DMS79 treated with DMSO at 0.1 percent for 48 hours (cell line): Measurements from ENCODE around the gene CEP44.
"Not testable (repeated sequence)": the region's sequence is repeated elsewhere in the genome, so short reads cannot be mapped to it uniquely, and the experiment has no call there.

ENCODE experiments used
- DNase-seq: peaks from one replicate; lab custom pipeline; 2025; lab: John Stamatoyannopoulos, UW

Gene CEP44

GRCh38 chr4:174283507-174284471 lies at the start of gene CEP44, which contains the start of gene FBXO8:
TSS of gene CEP44 (plus strand) at chr4:174283911. CDS start at chr4:174299122, 15,211 bp downstream.
TSS of gene FBXO8 (minus strand) at chr4:174283667. CDS start at chr4:174263092, 20,575 bp downstream.
- DNase-seq: peak; percentile 68

- no peak for DNase-seq
Measured at GRCh38 chr4:174236359-174236758, 47.4 kb upstream of the CEP44 start.

- DNase-seq: no peak
Measured at GRCh38 chr4:174241162-174241561, 42.5 kb upstream of the CEP44 start.

GRCh38 chr4:174244441-174244840 lies 39.3 kb upstream of the CEP44 start:
- DNase-seq: no peak

GRCh38 chr4:174245714-174246113 lies 38.0 kb upstream of the CEP44 start:
- DNase-seq: no peak

- DNase-seq: no peak
Measured at GRCh38 chr4:174248407-174248806, 35.3 kb upstream of the CEP44 start.

- no peak for DNase-seq
Measured at GRCh38 chr4:174252412-174252811, 31.3 kb upstream of the CEP44 start.

GRCh38 chr4:174254613-174255012 lies 29.1 kb upstream of the CEP44 start:
- no peak for DNase-seq

GRCh38 chr4:174255374-174255773 lies 28.3 kb upstream of the CEP44 start:
- no peak for DNase-seq

- DNase-seq: no peak
Measured at GRCh38 chr4:174255786-174256185, 27.9 kb upstream of the CEP44 start.

GRCh38 chr4:174256277-174256713 lies 27.4 kb upstream of the CEP44 start:
- DNase-seq: no peak

- DNase-seq: no peak
Measured at GRCh38 chr4:174259580-174259979, 24.1 kb upstream of the CEP44 start.

- no peak for DNase-seq
Measured at GRCh38 chr4:174260099-174260498, 23.6 kb upstream of the CEP44 start.

- DNase-seq: not testable (repeated sequence)
Measured at GRCh38 chr4:174261432-174261831, 22.3 kb upstream of the CEP44 start.

GRCh38 chr4:174262624-174263444 lies 20.9 kb upstream of the CEP44 start:
- DNase-seq: no peak

GRCh38 chr4:174263445-174263736 lies 20.3 kb upstream of the CEP44 start:
- DNase-seq: no peak

GRCh38 chr4:174265916-174266315 lies 17.8 kb upstream of the CEP44 start:
- DNase-seq: no peak

GRCh38 chr4:174266416-174266815 lies 17.3 kb upstream of the CEP44 start:
- no peak for DNase-seq

- no peak for DNase-seq
Measured at GRCh38 chr4:174273930-174274329, 9.8 kb upstream of the CEP44 start.

GRCh38 chr4:174274436-174274835 lies 9.3 kb upstream of the CEP44 start:
- DNase-seq: no peak

GRCh38 chr4:174275101-174275500 lies 8.6 kb upstream of the CEP44 start:
- DNase-seq: no peak

GRCh38 chr4:174277433-174277832 lies 6.3 kb upstream of the CEP44 start:
- no peak for DNase-seq

- no peak for DNase-seq
Measured at GRCh38 chr4:174278467-174278866, 5.2 kb upstream of the CEP44 start.
